Lower leg skin (tissue), 3 donors: Measurements from ENCODE around the gene TCERG1L.

ENCODE experiments used
- CTCF ChIP-seq, 3 donors: fragments of 450-650 bp; IDR thresholded peaks; one replicate each; pipeline ENCODE4 v1.5.1; 2016; ENCODE audit warnings: antibody characterized with exemption in 3 of 3, mild to moderate bottlenecking in 3 of 3, moderate library complexity in 2 of 3
- POLR2A ChIP-seq, 2 donors: fragments of 450-650 bp; IDR thresholded peaks; one replicate each; pipeline ENCODE4 v1.6.1; 2016 to 2017; ENCODE audit warnings: antibody characterized with exemption in 2 of 2, mild to moderate bottlenecking in 1 of 2, moderate library complexity in 1 of 2

GRCh38 chr10:131251146-131251541, 60.4 kb downstream of the TCERG1L start:
- TF ChIP-seq CTCF (IDR thresholded peaks at IDR 0.05) (no peak), POLR2A (IDR thresholded peaks at IDR 0.05) (no peak)
